H1 (cell line): ENCODE data around the gene BSDC1. TPM values are rescaled to one million over a fixed set of nuclear protein-coding genes. Genes with fewer than 3 reads are reported as not detected.

Experiments used
- CHD7 ChIP-seq: fragments of 300-600 bp; sonication (generic); IDR thresholded peaks from 2 replicates; pipeline ENCODE4 v1.7.1; 2012; ENCODE audit warnings: low read length, moderate library complexity, mild to moderate bottlenecking, inconsistent platforms; ENCODE audit not compliant: insufficient replicate concordance
- KDM1A ChIP-seq: fragments of 200-600, 300-600 bp; sonication (generic); IDR thresholded peaks from 2 replicates; pipeline ENCODE4 v1.7.1; 2016; ENCODE audit warnings: mild to moderate bottlenecking, low read length, borderline replicate concordance
- polyA plus RNA-seq, 7 experiments: library from polyadenylated mRNA; depleted of rRNA in 3 of 7; stranded (reverse) in 5 of 7; unstranded in 2 of 7; fragments of >200 nt in 5 of 7; fragments of 200-250 nt in 2 of 7; gene quantifications; 1 replicate in 5 of 7; 2 replicates in 1 of 7; 4 replicates in 1 of 7; pipeline versions ENCODE4 v1.2.1 to v1.2.3, GENCODE V29; 2011 to 2013; ENCODE audit warnings: missing spikeins in 2 of 7, mixed read lengths in 2 of 7
- total RNA-seq: library from RNA; stranded (reverse); fragmentation: NEBNext Ultra II Directional; extraction: Animal tissue kit (Norgen Biotek cat#: 25700); gene quantifications from 2 replicates; pipeline ENCODE4 v1.2.1, GENCODE V29; 2021

BSDC1 gene
- total and polyA plus RNA-seq, 2 of the 8 experiments (the other 6 are each of a cell fraction or from before 2014, with no cell fraction given) = 24.8 to 40.7 TPM

- TF ChIP-seq CHD7 = no peak
- TF ChIP-seq KDM1A = no peak
- TF ChIP-seq, all 59 proteins: peak for 0
These were observed 55.5 kb downstream of the BSDC1 start (continued) for GRCh38 chr1:32338637-32339145.
